Caco-2 (cell line): ENCODE results near the gene GRK2. TPM values are rescaled to one million over a fixed set of nuclear protein-coding genes. Genes with fewer than 3 reads are reported as not detected.

Experiments used
- BruUV-seq: library from RNA; stranded (reverse); fragments of 400-500 nt; replicated peaks from 2 replicates; lab custom pipeline; 2021; lab: Mats Ljungman, UMichigan
- CTCF ChIA-PET: fragments of 300-600 bp; sonication (Branson Sonifier 250); formaldehyde crosslinking; loops from one replicate; lab custom pipeline; 2022; ENCODE audit warnings: antibody characterized with exemption; lab: Charles Lee
- POLR2A ChIA-PET: fragments of 300-600 bp; sonication (Branson Sonifier 250); formaldehyde crosslinking; loops from one replicate; lab custom pipeline; 2022; ENCODE audit warnings: antibody characterized with exemption; lab: Charles Lee
- DNase-seq, 2 experiments: peaks; one replicate each; pipeline versions ENCODE4 v3.0.0 to v3.0.0-alpha.2; 2020 to 2022
- H3K27me3 ChIP-seq: replicated peaks from 2 replicates; pipeline ENCODE4 v1.6.0; 2011; ENCODE audit warnings: low read length; ENCODE audit not compliant: control insufficient read depth, insufficient read depth
- H3K36me3 ChIP-seq: 2 replicates; pipeline ENCODE4 v1.5.1; 2011; ENCODE audit warnings: low read length; ENCODE audit not compliant: control insufficient read depth, insufficient read depth
- H3K4me1 ChIP-seq: fragments of 250-450 bp; sonication (Bioruptor Pico); 2 replicates; pipeline ENCODE4 v1.5.1; 2020; ENCODE audit warnings: mild to moderate bottlenecking
- H3K4me3 ChIP-seq: 2 replicates; pipeline ENCODE4 v1.5.1; 2011; ENCODE audit warnings: low read depth, mild to moderate bottlenecking, control low read depth, low read length
- H3K9me3 ChIP-seq: fragments of 250-450 bp; sonication (Bioruptor Pico); 2 replicates; pipeline ENCODE4 v1.5.1; 2020; ENCODE audit warnings: mild to moderate bottlenecking, moderate library complexity
- H3K27ac Mint-ChIP-seq: one replicate; pipeline ENCODE4 v1.8.0; 2022; ENCODE audit warnings: mixed read lengths; ENCODE audit not compliant: unreplicated experiment
- H3K27me3 Mint-ChIP-seq: one replicate; pipeline ENCODE4 v1.8.0; 2022; ENCODE audit warnings: mixed read lengths; ENCODE audit not compliant: insufficient read depth, unreplicated experiment
- H3K36me3 Mint-ChIP-seq: one replicate; pipeline ENCODE4 v1.8.0; 2022; ENCODE audit warnings: mild to moderate bottlenecking, mixed read lengths; ENCODE audit not compliant: insufficient read depth, unreplicated experiment
- H3K4me1 Mint-ChIP-seq: one replicate; pipeline ENCODE4 v1.8.0; 2022; ENCODE audit warnings: low read depth, mixed read lengths; ENCODE audit not compliant: unreplicated experiment
- H3K4me3 Mint-ChIP-seq: one replicate; pipeline ENCODE4 v1.8.0; 2022; ENCODE audit warnings: mild to moderate bottlenecking, moderate library complexity, mixed read lengths; ENCODE audit not compliant: unreplicated experiment
- H3K9me3 Mint-ChIP-seq: one replicate; pipeline ENCODE4 v1.8.0; 2022; ENCODE audit warnings: mixed read lengths; ENCODE audit not compliant: unreplicated experiment
- intact Hi-C: fragments of 100-400 bp; cut with micrococcal nuclease; formaldehyde crosslinking; loops from one replicate; pipeline ENCODE4 v1.10.0; 2022; ENCODE audit not compliant: unreplicated experiment
- total RNA-seq: library from RNA; stranded (reverse); gene quantifications from 2 replicates; pipeline ENCODE4 v1.2.3, GENCODE V29; 2022
- TF ChIP-seq, protein P1 (sequence below), 2 experiments: fragments of 200-600 bp in 1 of 2; IDR thresholded peaks; 1 replicate in 1 of 2; 2 replicates in 1 of 2; pipeline versions ENCODE4 v1.5.1 to v1.8.0; 2011 to 2022; ENCODE audit warnings: antibody characterized with exemption in 1 of 2, control low read depth in 1 of 2, inconsistent platforms in 1 of 2, low read depth in 1 of 2, low read length in 1 of 2, mild to moderate bottlenecking in 1 of 2, moderate library complexity in 1 of 2; ENCODE audit not compliant: insufficient read depth in 1 of 2, severe bottlenecking in 1 of 2, unreplicated experiment in 1 of 2

The GRK2 gene
- total RNA-seq, 1 experiment from 2014 or later, result 120 TPM

DNA sequence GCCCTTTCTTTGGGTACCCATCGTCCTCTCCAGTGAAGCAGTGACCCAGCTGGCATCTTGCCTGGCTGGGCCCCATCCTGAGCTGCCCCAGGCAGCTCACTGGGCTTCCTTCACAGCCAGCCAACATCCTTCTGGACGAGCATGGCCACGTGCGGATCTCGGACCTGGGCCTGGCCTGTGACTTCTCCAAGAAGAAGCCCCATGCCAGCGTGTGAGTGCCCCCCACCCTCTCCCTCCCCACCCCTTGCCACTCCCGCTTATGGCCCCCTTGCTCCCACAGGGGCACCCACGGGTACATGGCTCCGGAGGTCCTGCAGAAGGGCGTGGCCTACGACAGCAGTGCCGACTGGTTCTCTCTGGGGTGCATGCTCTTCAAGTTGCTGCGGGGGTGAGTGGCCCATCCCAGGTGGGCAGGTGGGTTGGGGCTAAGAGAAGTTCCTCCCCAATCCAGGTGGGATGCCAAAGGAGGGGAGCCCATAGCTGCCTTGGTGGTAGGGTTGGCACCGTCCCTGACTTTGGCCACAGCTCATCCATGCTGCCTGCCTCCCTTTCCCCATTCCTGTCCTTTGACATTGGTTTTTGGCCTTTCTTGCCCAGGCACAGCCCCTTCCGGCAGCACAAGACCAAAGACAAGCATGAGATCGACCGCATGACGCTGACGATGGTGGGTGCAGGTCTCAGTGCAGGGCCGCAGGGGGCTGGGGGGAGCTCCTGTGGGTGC, 16.0 kb downstream of the GRK2 start:
- no peak overlapping the region for H3K4me3 Mint-ChIP-seq
- intact Hi-C loops, result no loop called here
- H3K9me3 Mint-ChIP-seq, result no peaks in the 10 kb centered on the region
- no peak overlapping the region for H3K4me3 ChIP-seq
- no peak overlapping the region for H3K27ac Mint-ChIP-seq
- peaks cover 5% of the 10 kb centered on the region for H3K4me1 Mint-ChIP-seq
- H3K27me3 Mint-ChIP-seq, result no peaks in the 10 kb centered on the region
- H3K4me1 ChIP-seq, result peaks cover 3% of the 10 kb centered on the region
- TF ChIP-seq, protein P1, sequence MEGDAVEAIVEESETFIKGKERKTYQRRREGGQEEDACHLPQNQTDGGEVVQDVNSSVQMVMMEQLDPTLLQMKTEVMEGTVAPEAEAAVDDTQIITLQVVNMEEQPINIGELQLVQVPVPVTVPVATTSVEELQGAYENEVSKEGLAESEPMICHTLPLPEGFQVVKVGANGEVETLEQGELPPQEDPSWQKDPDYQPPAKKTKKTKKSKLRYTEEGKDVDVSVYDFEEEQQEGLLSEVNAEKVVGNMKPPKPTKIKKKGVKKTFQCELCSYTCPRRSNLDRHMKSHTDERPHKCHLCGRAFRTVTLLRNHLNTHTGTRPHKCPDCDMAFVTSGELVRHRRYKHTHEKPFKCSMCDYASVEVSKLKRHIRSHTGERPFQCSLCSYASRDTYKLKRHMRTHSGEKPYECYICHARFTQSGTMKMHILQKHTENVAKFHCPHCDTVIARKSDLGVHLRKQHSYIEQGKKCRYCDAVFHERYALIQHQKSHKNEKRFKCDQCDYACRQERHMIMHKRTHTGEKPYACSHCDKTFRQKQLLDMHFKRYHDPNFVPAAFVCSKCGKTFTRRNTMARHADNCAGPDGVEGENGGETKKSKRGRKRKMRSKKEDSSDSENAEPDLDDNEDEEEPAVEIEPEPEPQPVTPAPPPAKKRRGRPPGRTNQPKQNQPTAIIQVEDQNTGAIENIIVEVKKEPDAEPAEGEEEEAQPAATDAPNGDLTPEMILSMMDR (IDR thresholded peaks at IDR 0.05; ENCODE audit: insufficient read depth in 1 of 2, low read depth in 1 of 2, low read length in 1 of 2, severe bottlenecking in 1 of 2, unreplicated experiment in 1 of 2), result no peak
- peaks cover 13% of the 10 kb centered on the region for H3K36me3 ChIP-seq
- no peak for DNase-seq
- H3K9me3 ChIP-seq, result no peaks in the 10 kb centered on the region
- ChIA-PET POLR2A (interaction anchor here (0.5 to 0.8 kb wide), 3 partner anchors 16 to 23 kb away, joined by 3 to 5 read pairs (median 3); partner anchors contain the start of gene GRK2), CTCF (interaction anchor here (0.9 kb wide), 1 partner anchor 69 kb away, joined by 3 read pairs; no protein-coding TSS in a partner anchor)
- no peaks in the 10 kb centered on the region for H3K27me3 ChIP-seq
- BruUV-seq, result no TSS peak
- H3K36me3 Mint-ChIP-seq, result peaks cover 83% of the 10 kb centered on the region

DNA sequence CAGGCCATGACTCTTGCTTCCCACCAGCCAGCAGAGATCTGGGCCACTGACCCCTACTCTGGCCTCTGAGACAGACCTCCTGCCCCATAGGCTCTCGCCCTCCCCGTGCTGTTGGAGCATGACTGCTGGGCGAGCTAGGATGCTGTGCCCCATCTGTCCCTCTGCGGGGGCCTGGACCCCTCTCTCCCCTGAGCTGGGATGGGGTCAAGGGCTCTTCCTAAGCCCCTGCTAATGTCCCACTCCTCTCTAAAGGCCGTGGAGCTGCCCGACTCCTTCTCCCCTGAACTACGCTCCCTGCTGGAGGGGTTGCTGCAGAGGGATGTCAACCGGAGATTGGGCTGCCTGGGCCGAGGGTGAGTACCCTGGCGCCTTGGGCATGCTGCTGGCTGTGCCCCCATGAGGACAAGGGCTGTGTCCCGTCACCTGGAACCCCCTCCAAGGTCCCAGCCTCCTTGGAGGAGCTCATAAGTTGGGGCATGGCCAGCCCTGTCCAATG, 16.7 kb downstream of the GRK2 start:
- no peaks in the 10 kb centered on the region for H3K27me3 Mint-ChIP-seq
- no peak overlapping the region for H3K4me3 ChIP-seq
- no peaks in the 10 kb centered on the region for H3K9me3 Mint-ChIP-seq
- H3K4me3 Mint-ChIP-seq, result no peak overlapping the region
- ChIA-PET POLR2A (interaction anchor here (0.5 to 0.8 kb wide), 3 partner anchors 16 to 427 kb away, joined by 3 to 5 read pairs (median 4); partner anchors contain the start of gene GRK2), CTCF (interaction anchor here (0.9 kb wide), 1 partner anchor 69 kb away, joined by 3 read pairs; no protein-coding TSS in a partner anchor)
- no peak for DNase-seq
- TF ChIP-seq, protein P1 (IDR thresholded peaks at IDR 0.05; ENCODE audit: insufficient read depth in 1 of 2, low read depth in 1 of 2, low read length in 1 of 2, severe bottlenecking in 1 of 2, unreplicated experiment in 1 of 2), result no peak
- H3K36me3 ChIP-seq, result peaks cover 11% of the 10 kb centered on the region
- peaks cover 10% of the 10 kb centered on the region for H3K4me1 ChIP-seq
- no peaks in the 10 kb centered on the region for H3K9me3 ChIP-seq
- no TSS peak for BruUV-seq
- intact Hi-C loops, result no loop called here
- no peaks in the 10 kb centered on the region for H3K27me3 ChIP-seq
- peaks cover 89% of the 10 kb centered on the region for H3K36me3 Mint-ChIP-seq
- no peak overlapping the region for H3K27ac Mint-ChIP-seq
- H3K4me1 Mint-ChIP-seq, result peaks cover 11% of the 10 kb centered on the region

GRCh38 chr11:67283481-67283963, 17.2 kb downstream of the GRK2 start:
- TF ChIP-seq, protein P1 (IDR thresholded peaks at IDR 0.05; ENCODE audit: insufficient read depth in 1 of 2, low read depth in 1 of 2, low read length in 1 of 2, severe bottlenecking in 1 of 2, unreplicated experiment in 1 of 2), result no peak
- Histone ChIP-seq H3K4me1 (peaks cover 13% of the 10 kb centered on the region), H3K9me3 (no peaks in the 10 kb centered on the region), H3K4me3 (no peak overlapping the region), H3K27me3 (no peaks in the 10 kb centered on the region), H3K36me3 (peaks cover 9% of the 10 kb centered on the region)
- intact Hi-C loops, result no loop called here
- peaks cover 94% of the 10 kb centered on the region for H3K36me3 Mint-ChIP-seq
- POLR2A ChIA-PET, result interaction anchor here (0.5 to 0.8 kb wide), 2 partner anchors 17 to 428 kb away, joined by 3 to 4 read pairs; partner anchors contain the start of gene GRK2
- CTCF ChIA-PET, result interaction anchor here (0.9 kb wide), 1 partner anchor 68 kb away, joined by 3 read pairs; no protein-coding TSS in a partner anchor
- H3K4me3 Mint-ChIP-seq, result no peak overlapping the region
- no peak for DNase-seq
- H3K27ac Mint-ChIP-seq, result no peak overlapping the region
- peaks cover 13% of the 10 kb centered on the region for H3K4me1 Mint-ChIP-seq
- no peaks in the 10 kb centered on the region for H3K27me3 Mint-ChIP-seq
- BruUV-seq, result no TSS peak
- no peaks in the 10 kb centered on the region for H3K9me3 Mint-ChIP-seq
